ENCODE results near the gene SYNJ2.

- TF ChIP-seq POLR2AphosphoS5 (IDR thresholded peaks at IDR 0.05; ENCODE audit: low read depth) = no peak
- TF ChIP-seq EZH2phosphoT487 (IDR thresholded peaks at IDR 0.05; ENCODE audit: unreplicated experiment) = no peak
- TF ChIP-seq ETS1 (IDR thresholded peaks at IDR 0.05) = no peak
- no peak for TF ChIP-seq CTCF (conservative IDR thresholded peaks at IDR 0.05; ENCODE audit: low read depth in 2 of 2)
- TF ChIP-seq EZH2 (IDR thresholded peaks at IDR 0.05; ENCODE audit: low read depth, unreplicated experiment) = no peak
Measured at GRCh38 chr6:157959451-157960227, 22.0 kb upstream of the SYNJ2 start.

Data from GM23338 (cell line).